ENCODE data around the gene PPP1R16B.
A peak's percentile ranks its signal among the peaks of the same experiment; 100 is the strongest.

The PPP1R16B gene

GRCh38 chr20:38875175-38875993, 69.9 kb downstream of the PPP1R16B start:
- DNase-seq (ENCODE audit: low read depth, low spot score) = no peak

- no peak for DNase-seq (ENCODE audit: low read depth, low spot score)
These were observed 72.0 kb downstream of the PPP1R16B start for GRCh38 chr20:38877483-38877882.

GRCh38 chr20:38878866-38879265, 73.4 kb downstream of the PPP1R16B start:
- DNase-seq (ENCODE audit: low read depth, low spot score) = peak; percentile 77

GRCh38 chr20:38880952-38881735, 75.6 kb downstream of the PPP1R16B start:
- DNase-seq (ENCODE audit: low read depth, low spot score) = peak; percentile 43

GRCh38 chr20:38881806-38882440, 76.4 kb downstream of the PPP1R16B start:
- DNase-seq (ENCODE audit: low read depth, low spot score) = no peak

- no peak for DNase-seq (ENCODE audit: low read depth, low spot score)
These were observed 77.1 kb downstream of the PPP1R16B start for GRCh38 chr20:38882600-38882999.

GRCh38 chr20:38883081-38883980, 77.8 kb downstream of the PPP1R16B start:
- no peak for DNase-seq (ENCODE audit: low read depth, low spot score)

GRCh38 chr20:38883981-38884733, 78.7 kb downstream of the PPP1R16B start:
- no peak for DNase-seq (ENCODE audit: low read depth, low spot score)

GRCh38 chr20:38885357-38885756, 79.9 kb downstream of the PPP1R16B start:
- DNase-seq (ENCODE audit: low read depth, low spot score) = no peak

- no peak for DNase-seq (ENCODE audit: low read depth, low spot score)
These were observed 82.7 kb downstream of the PPP1R16B start for GRCh38 chr20:38888059-38888831.

- DNase-seq (ENCODE audit: low read depth, low spot score) = no peak
These were observed 83.6 kb downstream of the PPP1R16B start for GRCh38 chr20:38889050-38889449.

GRCh38 chr20:38889792-38890496, 84.4 kb downstream of the PPP1R16B start:
- DNase-seq (ENCODE audit: low read depth, low spot score) = no peak

- DNase-seq (ENCODE audit: low read depth, low spot score) = no peak
These were observed 85.0 kb downstream of the PPP1R16B start for GRCh38 chr20:38890497-38890818.

- no peak for DNase-seq (ENCODE audit: low read depth, low spot score)
These were observed 86.8 kb downstream of the PPP1R16B start for GRCh38 chr20:38892091-38892981.

- no peak for DNase-seq (ENCODE audit: low read depth, low spot score)
These were observed 87.6 kb downstream of the PPP1R16B start for GRCh38 chr20:38893056-38893564.

- DNase-seq (ENCODE audit: low read depth, low spot score) = peak; percentile 84
These were observed 88.1 kb downstream of the PPP1R16B start for GRCh38 chr20:38893565-38894090.

- DNase-seq (ENCODE audit: low read depth, low spot score) = no peak
These were observed 88.8 kb downstream of the PPP1R16B start for GRCh38 chr20:38894091-38894847.
